ENCODE data around the gene POLD4. TPM values are rescaled to one million over a fixed set of nuclear protein-coding genes. Genes with fewer than 3 reads are reported as not detected.

The POLD4 gene
- total and polyA plus RNA-seq, 2 experiments from 2014 or later: 51.9 to 64.4 TPM

- Histone ChIP-seq H3K36me3 (no peaks in the 10 kb centered on the region), H3K9me3 (ENCODE audit: low read depth) (no peaks in the 10 kb centered on the region), H3K27me3 (peaks cover 41% of the 10 kb centered on the region), H3K4me1 (ENCODE audit: low read depth) (peaks cover 7% of the 10 kb centered on the region), H3K27ac (no peak overlapping the region), H3K4me3 (peak overlapping the region; percentile 39)
- peak; percentile 75 to 96 for DNase-seq (ENCODE audit: low read depth in 1 of 2, low spot score in 1 of 2)
- TF ChIP-seq CTCF (IDR thresholded peaks at IDR 0.05; ENCODE audit: low read depth, low read length): peak; percentile 37
Measured at GRCh38 chr11:67373648-67374570, 20.6 kb upstream of the POLD4 start.

DNA sequence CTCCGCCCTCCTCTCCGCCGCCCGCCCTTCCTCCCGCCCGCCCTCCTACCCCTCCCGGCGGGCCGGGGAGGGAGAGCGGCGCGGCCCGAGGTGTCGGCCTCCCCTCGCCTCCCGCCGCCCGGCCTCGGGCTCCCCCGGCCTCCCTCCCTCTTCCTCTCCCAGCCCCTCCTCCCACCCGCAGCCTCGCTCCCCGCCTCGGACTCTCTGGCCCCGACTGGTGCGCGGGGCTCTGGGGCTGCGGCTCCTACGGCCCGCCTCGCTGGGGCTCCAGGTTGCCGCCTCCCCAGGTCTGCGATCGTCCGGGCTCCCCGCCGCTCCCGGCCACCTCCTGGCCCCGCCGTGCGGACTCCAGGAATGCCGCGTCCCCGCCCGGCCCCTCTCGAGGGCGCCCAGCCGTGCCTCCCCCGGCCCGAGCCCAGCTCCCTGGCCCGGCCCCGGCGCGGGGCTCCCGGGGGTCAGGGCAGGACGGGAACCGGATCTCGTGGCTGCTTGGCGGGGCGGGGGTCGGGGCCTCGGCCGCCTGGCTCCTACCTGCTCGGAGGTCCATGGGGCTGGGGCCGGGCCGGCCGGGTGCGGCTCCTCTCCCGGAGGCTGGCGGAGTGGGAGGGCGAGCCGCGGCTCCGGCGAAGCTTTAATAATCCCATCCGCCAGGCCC, 19.8 kb upstream of the POLD4 start, which contains the start of gene CLCF1:
Gene CLCF1, minus strand, starts transcription at position 606 of the 655 bp plus-strand sequence. Its CDS starts 59 bp downstream, at position 547.
- Histone ChIP-seq H3K27me3 (peaks cover 41% of the 10 kb centered on the region), H3K4me3 (peak within 1 kb of the TSS; percentile 39), H3K36me3 (no peaks in the 10 kb centered on the region), H3K4me1 (ENCODE audit: low read depth) (peaks cover 7% of the 10 kb centered on the region), H3K9me3 (ENCODE audit: low read depth) (no peaks in the 10 kb centered on the region), H3K27ac (no peak within 1 kb of the TSS)
- no peak for TF ChIP-seq CTCF (IDR thresholded peaks at IDR 0.05; ENCODE audit: low read depth, low read length)
- peak; percentile 67 to 88 for DNase-seq (ENCODE audit: low read depth in 1 of 2, low spot score in 1 of 2)

- no peak for TF ChIP-seq CTCF (IDR thresholded peaks at IDR 0.05; ENCODE audit: low read depth, low read length)
- Histone ChIP-seq H3K27me3 (peaks cover 37% of the 10 kb centered on the region), H3K9me3 (ENCODE audit: low read depth) (no peaks in the 10 kb centered on the region), H3K36me3 (no peaks in the 10 kb centered on the region), H3K4me1 (ENCODE audit: low read depth) (peaks cover 7% of the 10 kb centered on the region), H3K27ac (no peak overlapping the region), H3K4me3 (peak overlapping the region; percentile 39)
- peak in 1 of 2 donors; percentile 50 for DNase-seq (ENCODE audit: low read depth in 1 of 2, low spot score in 1 of 2)
Measured at GRCh38 chr11:67372321-67372992, 19.1 kb upstream of the POLD4 start.

DNA sequence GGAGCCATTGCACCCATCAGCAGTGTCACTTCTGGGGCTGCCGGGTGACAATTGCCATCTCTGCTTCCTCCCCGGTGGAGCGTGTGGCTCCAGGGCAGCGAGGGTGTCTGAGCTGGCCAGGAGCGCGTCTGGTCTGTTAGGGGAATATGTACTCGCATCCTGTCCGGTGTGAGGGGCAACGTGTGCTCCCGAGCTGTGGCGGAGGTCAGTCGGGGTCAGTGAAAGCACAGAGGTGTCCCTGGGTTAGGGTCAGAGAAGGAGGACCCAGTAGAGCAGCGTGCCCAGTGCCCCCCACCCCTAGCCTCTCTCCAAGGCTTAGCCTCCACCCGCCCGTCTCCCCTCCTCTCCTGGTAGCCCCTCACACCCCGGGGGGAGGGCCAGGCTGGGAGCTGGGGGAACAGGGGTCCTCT, 18.6 kb upstream of the POLD4 start:
- TF ChIP-seq CTCF (IDR thresholded peaks at IDR 0.05; ENCODE audit: low read depth, low read length): no peak
- no peak overlapping the region for H3K27ac ChIP-seq
- DNase-seq (ENCODE audit: low read depth in 1 of 2, low spot score in 1 of 2): peak in 1 of 2 donors; percentile 21
- H3K4me3 ChIP-seq: peak overlapping the region; percentile 39
- H3K36me3 ChIP-seq: no peaks in the 10 kb centered on the region
- peaks cover 32% of the 10 kb centered on the region for H3K27me3 ChIP-seq
- no peaks in the 10 kb centered on the region for H3K9me3 ChIP-seq (ENCODE audit: low read depth)
- peaks cover 7% of the 10 kb centered on the region for H3K4me1 ChIP-seq (ENCODE audit: low read depth)

DNA sequence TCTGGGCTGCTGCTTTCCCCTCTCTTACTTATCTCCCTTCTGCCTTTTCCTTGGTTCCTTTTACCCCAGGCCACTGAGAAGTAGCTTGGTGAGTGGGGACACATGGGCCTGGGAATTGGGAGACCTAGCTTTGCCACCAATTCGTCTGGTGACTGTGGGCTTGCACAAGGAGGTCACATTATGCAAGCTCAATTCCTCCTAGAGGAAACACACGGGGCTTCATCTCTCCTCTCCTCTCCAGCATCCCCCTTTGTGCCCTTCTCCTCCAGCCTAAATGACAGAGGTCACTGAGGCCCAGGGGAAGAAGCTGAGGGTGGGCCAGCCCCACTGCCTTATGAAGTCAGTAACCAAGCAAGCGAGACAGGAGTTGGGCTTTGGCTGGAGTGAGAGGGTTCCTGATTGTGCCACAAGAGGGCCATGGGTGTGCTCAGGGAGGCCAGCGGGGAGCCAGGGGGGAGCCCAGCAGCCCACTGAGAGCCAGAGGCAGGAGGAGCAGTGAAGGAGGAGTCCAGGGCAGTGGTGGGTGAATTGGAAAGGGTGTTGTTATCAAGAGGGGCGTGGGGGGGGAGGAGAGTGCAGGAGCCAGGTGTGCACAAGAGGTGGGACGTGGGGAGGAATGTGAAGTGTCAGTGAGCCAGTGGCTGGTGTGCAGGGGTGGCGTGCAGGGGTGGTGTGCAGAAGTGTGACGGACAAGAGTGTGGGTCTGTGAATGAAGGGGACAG, 18.0 kb upstream of the POLD4 start:
- H3K27ac ChIP-seq: no peak overlapping the region
- peaks cover 7% of the 10 kb centered on the region for H3K4me1 ChIP-seq (ENCODE audit: low read depth)
- DNase-seq (ENCODE audit: low read depth in 1 of 2, low spot score in 1 of 2): peak; percentile 47 to 61
- H3K36me3 ChIP-seq: no peaks in the 10 kb centered on the region
- peak; percentile 61 for TF ChIP-seq CTCF (IDR thresholded peaks at IDR 0.05; ENCODE audit: low read depth, low read length)
- no peak overlapping the region for H3K4me3 ChIP-seq
- peaks cover 26% of the 10 kb centered on the region for H3K27me3 ChIP-seq
- H3K9me3 ChIP-seq (ENCODE audit: low read depth): no peaks in the 10 kb centered on the region
